OCI-LY1 (cell line): ENCODE measurements around the gene HBZ.

Experiments used
- EZH2 ChIP-seq: fragments of 200-600 bp; sonication (generic), shearing (Covaris generic); IDR thresholded peaks from 2 replicates; pipeline ENCODE4 v1.8.0; 2017; ENCODE audit warnings: borderline replicate concordance, mixed run types, mild to moderate bottlenecking, antibody characterized with exemption, low read length, moderate library complexity, mixed read lengths
- TF ChIP-seq, protein P1 (sequence below): fragments of 200-600 bp; sonication (generic), shearing (Covaris generic); IDR thresholded peaks from 2 replicates; pipeline ENCODE4 v1.5.1; 2017; ENCODE audit warnings: mild to moderate bottlenecking, antibody characterized with exemption, low read length, moderate library complexity, mixed read lengths

DNA sequence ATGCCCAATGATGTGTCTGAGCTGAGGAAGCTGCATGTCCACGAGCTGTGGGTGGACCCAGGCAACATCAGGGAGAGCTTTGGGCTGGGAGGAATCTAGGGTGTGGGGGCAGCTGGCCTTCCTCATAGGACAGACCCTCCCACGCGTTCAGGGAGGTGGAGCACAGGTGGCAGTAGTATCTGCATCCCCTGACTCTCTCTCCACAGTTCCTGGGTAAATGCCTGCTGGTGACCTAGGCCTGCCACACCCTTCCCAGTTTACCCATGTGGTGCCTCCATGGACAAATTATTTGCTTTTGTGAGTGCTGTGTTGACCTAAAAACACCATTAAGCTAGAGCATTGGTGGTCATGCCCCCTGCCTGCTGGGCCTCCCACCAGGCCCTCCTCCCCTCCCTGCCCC, 16.6 kb downstream of the HBZ start:
- TF ChIP-seq, protein P1, sequence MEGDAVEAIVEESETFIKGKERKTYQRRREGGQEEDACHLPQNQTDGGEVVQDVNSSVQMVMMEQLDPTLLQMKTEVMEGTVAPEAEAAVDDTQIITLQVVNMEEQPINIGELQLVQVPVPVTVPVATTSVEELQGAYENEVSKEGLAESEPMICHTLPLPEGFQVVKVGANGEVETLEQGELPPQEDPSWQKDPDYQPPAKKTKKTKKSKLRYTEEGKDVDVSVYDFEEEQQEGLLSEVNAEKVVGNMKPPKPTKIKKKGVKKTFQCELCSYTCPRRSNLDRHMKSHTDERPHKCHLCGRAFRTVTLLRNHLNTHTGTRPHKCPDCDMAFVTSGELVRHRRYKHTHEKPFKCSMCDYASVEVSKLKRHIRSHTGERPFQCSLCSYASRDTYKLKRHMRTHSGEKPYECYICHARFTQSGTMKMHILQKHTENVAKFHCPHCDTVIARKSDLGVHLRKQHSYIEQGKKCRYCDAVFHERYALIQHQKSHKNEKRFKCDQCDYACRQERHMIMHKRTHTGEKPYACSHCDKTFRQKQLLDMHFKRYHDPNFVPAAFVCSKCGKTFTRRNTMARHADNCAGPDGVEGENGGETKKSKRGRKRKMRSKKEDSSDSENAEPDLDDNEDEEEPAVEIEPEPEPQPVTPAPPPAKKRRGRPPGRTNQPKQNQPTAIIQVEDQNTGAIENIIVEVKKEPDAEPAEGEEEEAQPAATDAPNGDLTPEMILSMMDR, result no peak
- TF ChIP-seq EZH2, result no peak
